HG03442 (cell line): ENCODE measurements around the gene KRTAP5-2.

Source experiments
- ATAC-seq: cut with Tn5 transposase; IDR thresholded peaks from one replicate; pipeline ENCODE4 v1.9.1; 2021; ENCODE audit warnings: mild to moderate bottlenecking, moderate library complexity; ENCODE audit not compliant: unreplicated experiment

KRTAP5-2 gene

GRCh38 chr11:1569251-1569780 lies 28.8 kb downstream of the KRTAP5-2 start:
- no peak for ATAC-seq

GRCh38 chr11:1568441-1568911 lies 29.6 kb downstream of the KRTAP5-2 start:
- no peak for ATAC-seq

GRCh38 chr11:1567721-1568100 lies 30.4 kb downstream of the KRTAP5-2 start:
- ATAC-seq: no peak

- ATAC-seq: no peak
Measured at GRCh38 chr11:1567052-1567720, 30.9 kb downstream of the KRTAP5-2 start.

- no peak for ATAC-seq
Measured at GRCh38 chr11:1566381-1567051, 31.6 kb downstream of the KRTAP5-2 start.

GRCh38 chr11:1565904-1566247 lies 32.2 kb downstream of the KRTAP5-2 start:
- no peak for ATAC-seq

GRCh38 chr11:1565173-1565903 lies 32.8 kb downstream of the KRTAP5-2 start:
- ATAC-seq: no peak

GRCh38 chr11:1564535-1565172 lies 33.4 kb downstream of the KRTAP5-2 start:
- no peak for ATAC-seq

GRCh38 chr11:1563697-1564534 lies 34.2 kb downstream of the KRTAP5-2 start:
- no peak for ATAC-seq

GRCh38 chr11:1563149-1563638 lies 34.9 kb downstream of the KRTAP5-2 start:
- ATAC-seq: no peak

- no peak for ATAC-seq
Measured at GRCh38 chr11:1562469-1563148, 35.5 kb downstream of the KRTAP5-2 start.

GRCh38 chr11:1561955-1562354 lies 36.1 kb downstream of the KRTAP5-2 start:
- ATAC-seq: no peak

- ATAC-seq: no peak
Measured at GRCh38 chr11:1561266-1561665, 36.8 kb downstream of the KRTAP5-2 start.

- no peak for ATAC-seq
Measured at GRCh38 chr11:1560649-1561251, 37.3 kb downstream of the KRTAP5-2 start.

- no peak for ATAC-seq
Measured at GRCh38 chr11:1560002-1560648, 38.0 kb downstream of the KRTAP5-2 start.

GRCh38 chr11:1559111-1559951 lies 38.8 kb downstream of the KRTAP5-2 start:
- no peak for ATAC-seq

- ATAC-seq: no peak
Measured at GRCh38 chr11:1558775-1559110, 39.4 kb downstream of the KRTAP5-2 start.
